ENCODE results near the gene IL6R.

IL6R gene

GRCh38 chr1:154517661-154518060, 112.5 kb downstream of the IL6R start:
- DNase-seq (ENCODE audit: low read depth), result no peak

Measured in GM04504 (cell line).